ENCODE measurements around the gene UGT2A2.

UGT2A2 gene

DNA sequence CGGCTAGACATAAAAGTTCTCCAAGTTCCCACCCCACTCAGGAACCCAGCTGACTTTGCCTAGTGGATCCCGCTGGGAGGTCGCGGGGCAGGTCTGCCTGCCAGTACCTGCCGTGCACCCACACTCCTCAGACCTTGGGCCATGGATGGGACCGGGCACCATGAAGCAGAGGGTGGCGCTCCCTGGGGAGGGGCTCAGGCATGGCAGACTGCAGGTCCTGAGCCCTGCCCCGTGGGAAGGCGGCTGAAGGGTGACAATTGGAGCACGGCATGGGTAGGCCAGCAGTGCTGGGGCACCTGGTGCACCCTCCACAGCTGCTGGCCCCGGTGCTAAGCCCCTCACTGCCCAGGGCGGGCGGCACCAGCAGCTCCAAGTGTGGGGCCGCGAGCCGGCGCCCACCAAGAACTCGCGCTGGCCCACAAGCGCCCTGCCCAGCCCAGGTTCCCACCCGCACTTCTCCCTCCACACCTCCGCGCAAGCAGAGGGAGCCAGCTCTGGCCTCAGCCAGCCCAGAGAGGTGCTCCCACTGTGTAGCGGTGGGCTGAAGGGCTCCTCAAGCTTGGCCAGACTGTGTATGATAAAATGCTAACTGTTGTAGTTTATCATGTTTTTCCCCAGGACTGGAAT, 63.1 kb downstream of the UGT2A2 start:
- DNase-seq (ENCODE audit: low spot score): no peak

DNA sequence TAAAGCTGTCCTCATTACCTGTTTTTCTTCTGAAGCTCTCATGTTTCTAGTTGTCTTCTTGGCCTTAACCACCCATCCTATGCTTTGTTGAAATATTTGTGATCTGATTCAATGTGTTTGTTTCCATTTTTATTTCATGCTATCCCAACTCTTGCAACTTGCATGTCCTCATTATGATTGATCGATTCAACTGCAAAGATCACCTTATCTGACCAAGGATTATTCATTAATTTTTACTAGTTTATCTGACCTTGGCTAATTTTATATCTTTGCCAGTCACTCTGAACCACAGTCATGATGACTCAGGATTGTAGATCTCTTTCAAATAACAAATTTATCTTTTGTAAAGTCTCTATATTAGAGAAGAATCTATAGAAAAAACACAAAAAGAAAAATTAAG, 70.7 kb downstream of the UGT2A2 start:
- DNase-seq (ENCODE audit: low spot score): no peak

GRCh38 chr4:69563424-69563823, 76.0 kb downstream of the UGT2A2 start:
- no peak for DNase-seq (ENCODE audit: low spot score)

GRCh38 chr4:69549651-69550050, 89.8 kb downstream of the UGT2A2 start:
- no peak for DNase-seq (ENCODE audit: low spot score)

GRCh38 chr4:69546134-69546765, 93.2 kb downstream of the UGT2A2 start:
- no peak for DNase-seq (ENCODE audit: low spot score)

Data from CD4-positive, alpha-beta T cell treated with Interleukin-2 at 100 ng/mL for 4 hours (primary cell).